Hepatic stellate cell (primary cell): ENCODE measurements around the gene TFCP2L1.

ENCODE experiments used
- DNase-seq: peaks from one replicate; pipeline ENCODE4 v3.0.0; 2011; ENCODE audit warnings: low spot score

Gene TFCP2L1

GRCh38 chr2:121266543-121267106 is 18.4 kb downstream of the TFCP2L1 start:
- no peak for DNase-seq

GRCh38 chr2:121263996-121264715 is 20.8 kb downstream of the TFCP2L1 start:
- no peak for DNase-seq

GRCh38 chr2:121260370-121261154 is 24.4 kb downstream of the TFCP2L1 start:
- DNase-seq = no peak

DNA sequence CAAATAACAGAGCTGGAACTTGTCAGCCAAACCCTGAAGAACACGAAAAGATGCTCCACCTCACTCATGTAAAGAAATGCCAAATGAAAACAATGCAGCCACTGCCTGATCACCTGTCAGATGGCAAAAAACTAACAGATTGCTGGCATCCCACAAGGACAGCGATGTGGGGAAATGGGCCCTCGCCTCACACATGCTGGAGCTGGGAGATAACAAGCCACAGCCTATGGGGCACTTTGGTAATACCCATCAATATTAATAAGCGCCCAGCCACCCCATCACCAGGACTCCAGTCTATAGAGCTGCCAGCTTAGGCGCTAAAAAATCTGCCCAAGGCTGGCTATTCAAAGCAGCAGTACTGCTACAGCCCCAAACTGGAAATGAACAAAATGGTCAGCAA is 27.0 kb downstream of the TFCP2L1 start:
- DNase-seq = no peak

DNA sequence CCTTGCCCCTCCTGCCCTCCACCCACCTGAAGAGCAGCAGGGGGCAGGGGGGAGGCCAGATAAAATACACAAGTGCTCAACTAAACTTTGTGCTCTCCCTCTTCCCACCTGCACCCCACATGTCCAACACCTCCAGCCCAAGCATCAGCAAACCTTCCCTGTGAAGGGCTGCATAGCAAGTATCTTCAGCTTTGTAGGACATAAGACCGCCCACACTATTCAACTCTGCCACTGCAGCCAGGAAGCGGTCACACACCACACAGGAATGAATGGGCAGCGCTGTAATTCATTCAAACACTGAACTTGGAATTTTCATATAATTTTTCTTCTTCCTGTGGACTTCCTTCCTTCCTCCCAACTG is 27.5 kb downstream of the TFCP2L1 start:
- DNase-seq = no peak

DNA sequence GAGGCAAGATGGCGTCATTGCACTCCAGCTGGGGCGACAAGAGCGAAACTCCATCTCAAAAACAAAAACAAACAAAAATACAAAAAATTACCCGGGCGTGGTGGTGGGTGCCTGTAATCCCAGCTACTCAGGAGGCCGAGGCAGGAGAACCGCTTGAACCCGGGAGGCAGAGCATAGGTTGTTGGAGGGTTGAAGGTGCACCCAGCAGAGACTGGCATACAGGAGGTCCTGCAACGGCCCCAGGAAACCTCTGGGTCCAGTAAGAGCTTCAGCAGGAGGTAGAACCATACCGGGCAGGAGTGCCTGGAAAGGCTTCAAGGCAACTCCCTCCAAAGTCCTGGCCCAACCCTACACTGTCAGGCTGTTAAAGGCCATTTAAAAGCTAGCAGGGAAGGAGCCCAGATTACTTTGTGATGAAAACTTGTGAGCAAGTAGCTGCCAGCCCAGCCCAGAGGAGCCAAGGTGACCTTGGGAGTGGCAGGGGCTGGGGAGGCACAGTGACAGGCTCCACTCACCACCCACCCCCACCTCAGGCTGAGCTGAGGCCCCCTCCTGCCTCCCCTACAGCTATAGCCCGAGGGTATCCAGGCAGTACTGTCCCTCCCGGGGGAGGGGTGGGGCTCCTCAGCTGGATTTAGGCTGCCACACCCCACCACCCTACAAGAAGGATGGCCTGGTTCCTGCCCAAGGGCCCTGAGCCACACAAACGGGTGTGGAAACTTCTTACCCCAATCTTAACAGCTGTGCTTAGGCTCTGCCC is 28.1 kb downstream of the TFCP2L1 start:
- DNase-seq = no peak

- no peak for DNase-seq
These were observed 29.6 kb downstream of the TFCP2L1 start for GRCh38 chr2:121255358-121255757.

DNA sequence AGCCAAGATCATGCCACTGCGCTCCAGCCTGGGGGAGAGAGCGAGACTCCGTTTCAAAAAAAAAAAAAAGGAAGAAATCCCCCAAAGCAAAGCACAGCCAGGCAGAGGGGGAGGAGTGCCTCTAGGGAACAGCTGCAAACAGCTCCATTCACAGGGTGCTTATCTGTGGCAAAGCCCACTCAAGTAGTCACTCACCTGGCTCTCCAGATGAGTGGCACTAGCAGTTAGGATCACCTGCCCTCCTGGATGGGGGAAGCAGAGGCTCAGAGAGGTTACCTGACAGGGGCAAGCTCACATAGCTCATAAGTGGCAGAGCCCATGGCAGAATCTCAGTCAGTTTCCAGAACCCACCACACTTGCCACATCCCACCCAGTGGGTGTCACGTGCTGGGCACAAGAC is 30.3 kb downstream of the TFCP2L1 start:
- DNase-seq = no peak

DNA sequence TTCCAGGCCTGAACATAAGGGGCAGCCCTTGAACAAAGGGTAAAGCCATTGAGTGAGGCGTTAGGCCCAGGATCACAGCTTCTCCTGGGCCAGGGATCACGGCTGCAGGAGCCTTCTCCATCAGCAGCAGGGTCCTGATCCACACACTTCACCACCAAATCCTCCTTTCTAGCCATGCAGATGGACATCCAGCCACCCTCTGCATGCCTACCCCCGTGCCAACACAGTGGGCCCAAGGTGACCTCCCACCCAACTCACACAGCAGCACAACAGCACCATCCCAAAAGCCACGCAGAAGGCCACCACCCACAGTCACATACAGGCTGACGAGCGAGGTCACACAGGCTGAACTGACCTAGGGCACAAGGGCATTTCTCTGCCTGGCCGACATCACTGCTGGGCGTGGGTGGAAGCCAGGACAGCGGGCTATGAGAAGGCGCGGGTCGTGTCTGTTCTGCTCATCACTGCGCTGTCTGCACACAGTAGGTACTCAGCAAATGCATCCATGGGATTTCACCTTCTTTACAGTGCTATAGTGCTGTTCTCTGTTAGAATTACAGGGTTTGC is 31.2 kb downstream of the TFCP2L1 start:
- no peak for DNase-seq

GRCh38 chr2:121253021-121253673 is 31.9 kb downstream of the TFCP2L1 start:
- DNase-seq = no peak

DNA sequence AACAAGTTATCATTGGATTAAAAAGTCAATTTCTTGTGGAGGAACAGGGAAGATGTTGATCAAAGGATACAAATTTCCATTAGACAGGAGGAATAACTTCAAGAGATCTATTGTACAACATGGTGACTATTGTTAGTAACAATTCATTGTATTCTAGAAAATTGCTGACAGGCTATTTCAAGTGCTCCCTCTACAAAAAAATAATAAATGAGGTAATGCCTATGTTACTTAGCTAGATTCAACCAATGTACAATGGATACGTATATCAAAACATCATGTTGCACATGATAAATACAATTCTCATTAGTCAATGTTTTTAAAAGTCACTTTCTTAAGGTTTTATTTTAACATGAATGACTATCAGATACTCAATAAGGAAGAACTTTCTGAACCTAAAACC is 33.5 kb downstream of the TFCP2L1 start:
- DNase-seq = no peak

DNA sequence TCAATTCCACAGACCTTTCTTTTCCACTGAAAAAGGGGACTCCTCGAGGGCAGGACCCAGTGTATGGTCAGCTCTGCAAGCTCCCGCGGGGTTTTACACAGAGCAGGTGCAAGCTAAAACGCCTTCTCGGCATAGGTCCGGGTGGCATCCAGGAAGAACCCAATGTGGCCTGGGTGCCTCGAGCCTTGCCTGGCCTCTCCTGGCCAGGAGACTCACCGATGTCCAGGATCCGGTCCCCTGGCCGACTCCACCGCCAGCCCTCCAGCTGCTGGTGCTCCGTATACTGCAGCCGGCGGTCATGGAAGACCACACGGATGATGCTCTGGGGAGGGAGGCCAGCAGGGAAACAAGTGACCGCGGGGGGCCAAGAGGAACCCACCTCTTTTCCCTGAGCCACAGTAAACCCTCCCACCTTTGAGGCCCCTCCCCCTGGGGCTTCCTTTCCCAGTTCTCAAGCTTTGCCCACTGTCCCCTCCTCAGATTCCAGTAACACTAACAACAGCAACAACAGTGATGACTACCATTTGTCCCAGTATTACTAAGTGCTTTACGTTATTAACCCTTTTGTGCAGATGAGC is 36.1 kb downstream of the TFCP2L1 start:
- no peak for DNase-seq

DNA sequence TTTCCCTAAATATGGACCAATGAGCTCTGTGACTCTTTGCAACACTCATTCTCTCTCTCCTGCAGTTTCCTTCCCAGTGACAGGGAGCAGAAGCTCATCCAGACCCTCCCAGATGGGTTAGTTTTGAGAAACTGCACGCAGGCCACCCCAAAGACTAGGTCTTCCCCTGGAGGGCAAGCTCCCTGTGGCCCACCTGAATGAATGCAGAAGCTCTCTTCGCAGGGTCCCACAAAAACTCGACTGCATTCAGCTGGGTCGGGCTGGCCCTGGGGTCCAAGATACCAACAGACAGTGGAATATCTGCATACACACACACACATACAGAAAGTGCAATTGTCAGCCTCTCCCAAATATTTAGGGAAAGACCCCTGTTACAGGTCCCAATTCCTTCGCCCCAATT is 37.0 kb downstream of the TFCP2L1 start:
- no peak for DNase-seq

GRCh38 chr2:121247534-121247933 is 37.5 kb downstream of the TFCP2L1 start:
- no peak for DNase-seq

- DNase-seq = no peak
These were observed 38.2 kb downstream of the TFCP2L1 start for GRCh38 chr2:121246704-121247255.

DNA sequence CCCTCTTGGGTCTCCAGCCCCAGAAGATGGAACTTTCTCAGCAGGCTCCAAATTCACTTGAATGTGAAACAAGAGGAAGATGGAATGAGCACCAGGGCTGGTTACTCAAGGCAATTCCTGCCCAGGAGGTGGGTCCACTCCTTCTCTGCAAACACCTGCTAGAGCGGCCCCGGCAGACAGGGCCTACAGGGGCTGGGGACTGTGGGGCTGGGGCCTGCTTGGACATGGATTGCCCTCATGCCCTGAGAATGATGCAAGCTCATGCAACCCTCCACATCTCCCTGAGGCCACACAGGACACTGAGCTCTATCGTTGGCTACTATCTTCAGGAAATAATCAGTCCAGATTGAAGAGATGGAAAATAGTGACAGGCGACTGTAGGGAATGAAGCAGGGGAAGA is 39.1 kb downstream of the TFCP2L1 start:
- no peak for DNase-seq

DNA sequence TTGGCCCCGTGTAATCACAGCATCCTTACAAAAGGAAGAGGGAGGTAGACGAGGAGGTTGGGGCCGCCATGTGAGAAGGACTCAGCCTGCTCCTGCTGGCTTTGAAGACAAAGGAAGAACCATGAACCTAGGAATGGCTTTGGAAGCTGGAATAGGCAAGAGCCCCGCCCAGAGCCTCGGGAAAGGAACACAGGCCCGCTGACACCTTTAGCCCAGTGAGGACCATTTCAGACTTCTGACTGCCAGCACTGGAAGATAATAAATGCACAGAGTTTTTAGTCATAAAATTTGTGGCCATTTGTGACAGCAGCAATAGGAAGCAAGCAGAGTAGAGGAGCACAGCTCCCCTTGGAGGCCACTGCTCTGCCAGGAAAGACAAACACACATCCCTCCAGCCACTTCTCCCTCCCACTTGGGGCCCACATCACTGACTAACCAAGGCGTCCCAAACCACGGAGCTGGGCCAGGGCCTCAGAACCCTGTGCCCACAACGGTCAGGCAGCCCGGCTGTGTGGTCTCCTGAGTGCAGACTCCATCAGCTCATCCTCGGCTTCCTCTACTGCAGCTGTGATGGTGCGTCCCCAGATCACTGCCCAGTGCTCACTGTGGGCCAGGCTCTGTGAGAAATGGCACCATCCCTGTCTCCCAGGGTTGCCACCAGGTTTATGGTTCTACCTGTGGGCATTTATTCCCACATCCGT is 39.7 kb downstream of the TFCP2L1 start:
- DNase-seq = no peak

DNA sequence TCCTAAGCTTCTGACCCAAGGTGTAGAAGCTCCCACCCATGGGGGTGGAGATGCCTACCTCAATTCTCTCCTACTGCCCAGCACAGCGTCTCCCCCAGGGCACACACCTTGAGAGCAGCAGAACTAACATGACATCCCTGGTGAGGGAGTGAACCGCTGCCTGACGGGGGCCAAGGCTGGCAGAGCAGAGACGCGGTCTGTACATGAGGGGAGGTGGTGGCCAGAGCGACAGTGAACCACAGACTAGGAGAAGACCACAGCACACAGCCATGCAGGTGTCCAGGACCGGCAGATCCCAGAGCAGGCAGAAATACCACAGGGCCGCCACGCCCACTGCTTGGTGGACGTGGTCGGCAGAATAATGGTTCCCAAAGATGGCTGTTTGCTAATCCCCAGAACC is 40.4 kb downstream of the TFCP2L1 start:
- no peak for DNase-seq

GRCh38 chr2:121243821-121244460 is 41.1 kb downstream of the TFCP2L1 start:
- no peak for DNase-seq

GRCh38 chr2:121242976-121243375 is 42.0 kb downstream of the TFCP2L1 start:
- DNase-seq = no peak
